ENCODE measurements around the gene CLDN14.

The CLDN14 gene

GRCh38 chr21:36430841-36431240 is 49.1 kb downstream of the CLDN14 start:
- DNase-seq = no peak

DNA sequence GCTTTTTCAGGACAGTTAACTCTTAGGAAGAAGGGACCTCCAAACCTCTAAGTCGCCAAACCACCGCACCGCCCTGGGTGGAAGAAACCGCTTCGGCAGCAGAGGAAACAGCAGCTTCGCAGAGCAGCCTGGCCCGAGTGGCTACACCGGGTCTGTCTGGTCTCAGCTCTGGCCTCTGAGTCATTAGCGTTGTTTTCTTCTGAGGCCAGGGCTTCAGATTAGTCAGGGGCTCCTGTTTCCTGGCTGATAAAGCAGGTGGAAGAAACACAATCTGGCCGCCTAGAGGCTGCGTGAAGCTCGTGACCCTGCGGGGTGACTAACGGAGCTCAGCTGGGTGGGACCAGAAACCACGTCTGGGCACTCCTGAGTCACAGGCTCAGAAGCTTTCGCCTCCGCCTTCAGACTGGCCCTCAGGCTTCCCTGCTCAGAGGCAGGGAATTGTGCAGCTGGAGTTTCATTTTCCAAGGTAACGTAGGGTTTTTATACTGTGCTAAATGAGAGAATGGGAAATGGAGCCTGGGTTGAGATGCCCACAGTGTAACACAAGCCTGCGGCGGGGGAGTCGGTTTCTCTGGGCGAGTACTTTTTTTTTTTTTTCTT is 49.9 kb downstream of the CLDN14 start:
- no peak for DNase-seq

DNA sequence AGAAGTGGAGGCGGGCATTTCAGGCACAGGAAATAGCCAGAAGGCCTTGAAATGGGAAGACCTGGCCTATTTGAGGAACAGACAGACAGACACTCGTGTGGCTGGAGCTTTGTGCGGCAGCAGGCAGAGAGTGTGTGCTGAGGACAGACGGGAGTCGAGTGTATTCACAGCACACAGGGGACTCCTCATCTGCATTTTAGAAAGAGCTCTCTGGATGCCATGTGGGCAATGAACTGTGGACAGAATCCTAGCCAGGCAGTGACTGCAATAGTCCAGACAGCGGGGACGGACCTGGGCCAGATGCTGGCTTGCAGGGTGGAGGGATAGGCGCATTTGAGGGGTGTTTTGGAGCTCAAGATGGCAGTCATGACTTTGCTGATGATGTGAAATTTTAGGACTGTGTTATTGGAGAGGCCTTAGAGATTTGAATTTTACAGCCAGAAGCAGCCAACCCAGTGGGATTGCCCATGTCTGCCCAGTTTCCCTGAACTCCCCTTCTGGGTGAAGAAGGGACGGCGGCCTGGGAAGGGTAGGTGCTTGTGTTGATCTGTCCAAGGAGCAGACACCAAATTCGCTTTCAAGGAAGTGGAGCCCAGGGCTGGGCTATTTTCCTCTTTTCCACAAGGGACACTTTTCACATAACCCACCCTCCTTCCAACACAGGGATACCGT is 51.0 kb downstream of the CLDN14 start:
- DNase-seq = no peak

GRCh38 chr21:36427502-36427901 is 52.4 kb downstream of the CLDN14 start:
- no peak for DNase-seq

DNA sequence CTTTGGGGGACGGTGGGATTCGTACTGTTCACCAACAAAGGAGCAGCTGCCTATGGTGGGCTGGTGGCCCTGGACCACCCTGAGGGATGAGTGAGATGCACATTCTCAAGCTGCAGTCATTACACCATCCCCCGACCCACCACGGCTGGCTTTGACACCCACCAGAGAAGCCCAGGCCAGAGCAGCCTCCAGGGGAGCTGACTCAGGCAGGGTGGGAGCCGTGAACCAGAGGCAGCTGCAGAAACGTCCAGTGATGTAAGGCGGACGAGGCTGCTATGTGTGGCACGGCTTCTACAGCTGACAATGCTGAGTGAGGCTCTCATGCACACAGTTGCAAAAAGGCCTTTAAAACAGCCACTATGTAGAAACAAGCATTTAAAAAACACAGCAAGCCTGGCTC is 54.6 kb downstream of the CLDN14 start:
- no peak for DNase-seq

DNA sequence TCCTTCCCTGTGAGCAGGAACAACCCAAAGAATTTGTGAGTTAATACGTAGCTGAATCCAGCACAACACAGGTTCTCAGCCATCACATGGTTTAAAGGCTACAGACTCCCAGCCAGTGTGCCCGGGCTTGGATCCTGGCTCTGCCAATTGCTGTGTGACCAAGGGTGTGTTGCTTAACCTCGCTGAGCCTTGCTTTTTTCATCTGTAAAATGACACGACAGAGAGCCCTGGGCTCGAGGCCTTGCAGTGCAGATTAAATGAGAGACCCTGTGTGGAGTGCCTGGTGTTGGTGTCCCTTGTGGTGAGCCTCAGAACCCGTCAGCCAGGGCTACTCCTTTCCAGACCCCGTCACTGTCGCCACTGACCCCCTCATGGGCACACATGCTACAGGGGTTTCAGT is 55.3 kb downstream of the CLDN14 start:
- DNase-seq = no peak

GRCh38 chr21:36423771-36424433 is 56.0 kb downstream of the CLDN14 start:
- DNase-seq = no peak

DNA sequence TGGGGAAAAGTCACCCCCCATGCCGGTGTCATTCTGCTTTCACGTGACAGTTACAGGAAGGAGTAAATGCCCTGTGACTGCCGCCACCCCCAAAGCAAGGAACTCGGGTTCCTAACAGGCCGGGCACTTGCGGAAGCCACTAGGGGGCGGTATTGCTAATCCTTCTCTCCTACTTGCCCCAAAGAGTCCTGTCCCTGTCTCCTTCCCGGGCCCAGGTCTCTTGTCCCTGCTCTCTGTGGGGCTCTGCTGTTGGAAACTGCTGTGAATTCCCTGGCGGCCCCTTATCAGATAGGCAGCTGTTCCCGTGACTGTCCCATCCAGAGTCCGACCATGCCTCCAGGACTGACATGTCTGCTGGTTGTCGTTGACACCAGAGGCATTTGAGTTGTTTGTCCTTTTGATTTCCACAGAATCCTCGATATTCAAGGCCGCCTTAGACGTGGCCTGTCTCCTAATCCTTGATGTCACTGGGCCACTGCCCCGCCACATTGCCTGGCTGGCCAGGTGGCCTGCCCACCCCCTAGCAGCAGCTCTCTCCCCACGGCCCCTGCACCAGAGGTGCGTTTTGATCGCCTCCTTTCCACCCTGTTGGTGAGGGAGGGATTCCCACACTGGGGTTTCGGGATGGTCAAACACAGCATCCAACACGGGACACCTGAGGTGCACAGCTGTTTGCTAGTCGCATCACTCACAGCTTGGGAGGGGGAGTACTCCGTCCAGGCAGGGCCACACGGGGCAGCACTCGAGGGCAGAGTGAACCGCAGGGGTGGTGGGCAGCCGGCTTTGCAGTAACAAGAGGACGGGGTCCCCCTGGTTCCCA is 57.4 kb downstream of the CLDN14 start:
- peak in 1 of 2 experiments; percentile 47 for DNase-seq

- DNase-seq = no peak
Observed at GRCh38 chr21:36420571-36421339, 59.2 kb downstream of the CLDN14 start.

DNA sequence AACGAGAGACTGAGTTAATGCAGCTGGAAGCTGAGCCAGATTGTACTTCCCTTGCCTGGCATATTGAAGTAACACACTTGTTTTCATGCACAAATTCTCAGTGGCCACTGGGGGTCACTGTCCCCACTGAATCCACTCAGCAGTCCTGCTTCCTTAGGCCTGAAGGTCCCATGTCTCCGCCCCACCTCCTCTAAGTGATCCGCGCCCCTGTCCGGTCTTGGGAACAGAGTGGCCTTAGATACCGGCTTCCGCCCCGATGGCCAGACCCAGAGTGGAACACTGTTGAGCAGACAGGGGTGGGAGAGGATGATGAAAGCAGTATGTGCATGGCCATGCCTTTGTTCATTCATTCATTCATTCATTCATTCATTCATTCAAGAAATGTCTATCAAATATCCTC is 59.9 kb downstream of the CLDN14 start:
- peak; percentile 21 to 67 for DNase-seq

- no peak for DNase-seq
Observed at GRCh38 chr21:36419241-36419640, 60.7 kb downstream of the CLDN14 start.

DNA sequence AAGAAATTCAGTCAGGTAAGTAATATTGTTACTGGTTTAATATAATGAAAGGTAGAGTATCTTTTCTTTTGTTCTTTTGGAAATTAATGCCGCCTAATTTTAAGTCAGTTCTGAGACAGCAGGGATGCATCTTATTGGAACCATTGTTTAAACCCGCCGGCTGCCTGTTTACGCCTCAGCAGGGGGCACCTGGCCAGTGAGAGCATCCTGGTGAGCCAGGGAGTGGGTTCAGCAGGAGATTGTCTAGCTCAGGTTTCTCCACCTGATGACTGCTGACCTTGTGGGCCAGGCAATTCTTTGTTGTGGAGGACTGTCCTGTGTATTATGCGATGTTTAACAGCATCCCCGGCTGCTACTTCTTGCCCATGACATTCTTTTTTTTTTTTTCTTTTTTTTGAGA is 64.5 kb downstream of the CLDN14 start:
- no peak for DNase-seq

DNA sequence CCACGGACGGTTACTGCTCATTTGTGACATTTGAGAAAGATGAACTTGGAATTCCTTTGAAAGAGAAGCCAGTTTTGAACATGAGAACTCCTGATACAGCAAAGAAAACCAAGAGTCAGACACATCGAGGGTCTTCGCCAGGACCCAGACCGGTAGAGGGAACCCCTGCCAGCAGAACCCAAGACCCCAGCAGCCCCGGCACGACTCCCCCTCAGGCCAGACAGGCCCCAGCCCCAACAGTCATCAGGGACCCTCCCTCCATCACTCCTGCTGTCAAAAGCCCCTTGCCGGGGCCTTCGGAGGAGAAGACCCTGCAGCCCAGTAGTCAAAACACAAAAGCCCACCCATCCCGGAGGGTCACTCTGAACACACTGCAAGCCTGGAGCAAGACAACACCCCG is 67.0 kb downstream of the CLDN14 start:
- DNase-seq = no peak

DNA sequence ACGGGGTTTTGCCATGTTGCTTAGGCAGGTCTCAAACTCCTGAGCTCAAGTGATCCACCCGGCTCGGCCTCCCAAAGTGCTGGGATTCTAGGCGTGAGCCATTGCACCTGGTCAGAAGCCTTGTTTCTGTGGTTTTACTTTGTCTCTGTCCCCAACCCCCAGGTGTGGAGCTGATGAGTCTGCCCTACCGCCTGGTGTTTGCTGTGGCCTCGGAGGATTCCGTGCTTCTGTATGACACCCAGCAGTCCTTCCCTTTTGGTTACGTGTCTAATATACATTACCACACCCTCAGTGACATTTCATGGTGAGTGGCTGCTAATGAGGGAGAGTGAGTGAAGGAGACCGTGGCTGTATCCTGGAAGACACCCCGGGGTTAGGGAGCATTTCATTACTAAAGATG is 68.6 kb downstream of the CLDN14 start:
- DNase-seq = no peak

Measured in NCI-H446 (cell line).